ENCODE measurements around the gene IGF2BP2. TPM values are rescaled to one million over a fixed set of nuclear protein-coding genes. Genes with fewer than 3 reads are reported as not detected.

IGF2BP2 gene
- total and polyA plus RNA-seq, 2 of the 13 experiments (the other 11 are each of a cell fraction or from before 2014, with no cell fraction given): 6.5 to 46.0 TPM

- TF ChIP-seq ZSCAN30 (CRISPR knock-in tag; IDR thresholded peaks at IDR 0.05) (no peak), NFE2L2 (IDR thresholded peaks at IDR 0.05; ENCODE audit: low read length) (no peak), ZNF501 (CRISPR knock-in tag; IDR thresholded peaks at IDR 0.05) (no peak), JUND (CRISPR knock-in tag; IDR thresholded peaks at IDR 0.05) (no peak), ZMYM2 (CRISPR knock-in tag; IDR thresholded peaks at IDR 0.05) (no peak), SETDB1 (CRISPR knock-in tag; IDR thresholded peaks at IDR 0.05; ENCODE audit: borderline replicate concordance) (no peak), ZNF142 (CRISPR knock-in tag; IDR thresholded peaks at IDR 0.05) (no peak)
These were observed 113.5 kb downstream of the IGF2BP2 start (continued) for GRCh38 chr3:185711255-185711870.
